Calu3 (cell line): ENCODE measurements around the gene SCG3. TPM values are rescaled to one million over a fixed set of nuclear protein-coding genes. Genes with fewer than 3 reads are reported as not detected.

Source experiments
- BruUV-seq: library from RNA; stranded (reverse); fragments of 400-500 nt; replicated peaks from 2 replicates; lab custom pipeline; 2021; lab: Mats Ljungman, UMichigan
- CTCF ChIA-PET: fragments of 300-600 bp; sonication (Branson Sonifier 250); formaldehyde crosslinking; loops from one replicate; lab custom pipeline; 2022; ENCODE audit warnings: antibody characterized with exemption; lab: Charles Lee
- DNase-seq: peaks from one replicate; pipeline ENCODE4 v3.0.0; 2022
- H3K27ac Mint-ChIP-seq: one replicate; pipeline ENCODE4 v1.8.0; 2022; ENCODE audit warnings: mixed read lengths; ENCODE audit not compliant: unreplicated experiment
- H3K27me3 Mint-ChIP-seq: one replicate; pipeline ENCODE4 v1.8.0; 2022; ENCODE audit warnings: mixed read lengths; ENCODE audit not compliant: unreplicated experiment
- H3K36me3 Mint-ChIP-seq: one replicate; pipeline ENCODE4 v1.8.0; 2022; ENCODE audit warnings: mild to moderate bottlenecking, moderate library complexity, mixed read lengths; ENCODE audit not compliant: insufficient read depth, unreplicated experiment
- H3K4me1 Mint-ChIP-seq: one replicate; pipeline ENCODE4 v1.8.0; 2022; ENCODE audit warnings: mild to moderate bottlenecking, low read depth, mixed read lengths; ENCODE audit not compliant: unreplicated experiment
- H3K4me3 Mint-ChIP-seq: one replicate; pipeline ENCODE4 v1.8.0; 2022; ENCODE audit warnings: mild to moderate bottlenecking, low read depth, moderate library complexity, mixed read lengths; ENCODE audit not compliant: unreplicated experiment
- H3K9me3 Mint-ChIP-seq: one replicate; pipeline ENCODE4 v1.8.0; 2022; ENCODE audit warnings: low read depth, mixed read lengths; ENCODE audit not compliant: unreplicated experiment
- intact Hi-C: fragments of 100-400 bp; cut with micrococcal nuclease; formaldehyde crosslinking; loops from one replicate; pipeline ENCODE4 v1.10.0; 2022; ENCODE audit not compliant: unreplicated experiment
- total RNA-seq: library from RNA; stranded (reverse); gene quantifications from 2 replicates; pipeline ENCODE4 v1.2.3, GENCODE V29; 2022
- TF ChIP-seq, protein P1 (sequence below): fragments of 200-600 bp; IDR thresholded peaks from one replicate; pipeline ENCODE4 v1.8.0; 2022; ENCODE audit warnings: antibody characterized with exemption; ENCODE audit not compliant: unreplicated experiment

SCG3 gene
- total RNA-seq, 1 experiment from 2014 or later = not detected

DNA sequence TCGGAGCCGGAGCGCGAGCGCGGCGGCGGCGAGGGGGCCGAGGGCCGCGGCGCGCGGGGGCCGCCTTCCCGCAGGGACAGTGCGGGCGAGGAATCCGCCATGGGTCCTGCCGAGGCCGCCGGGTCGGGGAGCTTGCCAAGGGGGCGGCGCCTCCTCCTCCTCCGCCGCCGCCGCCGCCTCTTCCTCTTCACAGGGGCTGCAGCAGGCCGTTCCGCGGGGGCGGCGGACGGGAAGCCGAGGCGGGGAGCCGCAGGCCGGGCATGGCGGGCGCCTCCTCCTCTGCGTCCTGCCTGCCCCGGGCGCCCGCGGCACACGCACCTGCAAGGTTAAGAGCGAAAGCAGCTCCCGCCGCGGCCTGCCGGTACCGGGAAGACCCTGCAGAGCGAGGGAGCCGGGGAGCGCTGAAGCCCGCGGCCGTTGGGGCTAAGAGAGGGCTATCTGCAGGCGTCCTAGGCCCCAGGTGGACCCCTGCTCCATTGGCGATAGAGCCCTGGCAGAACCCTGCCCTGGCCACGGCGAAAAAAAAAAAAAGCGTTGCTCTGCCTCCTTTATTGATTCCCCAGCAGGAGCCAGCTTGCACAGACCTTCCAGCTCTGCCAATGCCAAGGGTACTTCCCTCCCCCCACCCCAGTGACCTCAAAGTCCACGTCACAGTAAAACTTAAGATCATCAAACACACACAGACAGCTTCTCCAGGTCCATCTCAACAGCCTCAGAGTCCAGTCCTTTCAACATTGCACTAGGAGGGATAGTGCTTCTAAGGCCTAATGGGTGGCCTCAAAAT lies 56.4 kb downstream of the SCG3 start, which contains the start of gene LYSMD2:
Gene LYSMD2, minus strand, starts transcription at position 134 of the 784 bp plus-strand sequence. Its CDS starts 33 bp downstream, at position 101.
- CTCF ChIA-PET = interaction anchor here (0.6 to 2.7 kb wide), 4 partner anchors 39 to 929 kb away, joined by 3 to 16 read pairs (median 4); no protein-coding TSS in a partner anchor
- intact Hi-C loops = no loop called here
- no peaks in the 10 kb centered on the region for H3K27me3 Mint-ChIP-seq
- DNase-seq = peak; percentile 67
- H3K4me3 Mint-ChIP-seq = peak within 1 kb of the TSS; percentile 81
- TF ChIP-seq, protein P1, sequence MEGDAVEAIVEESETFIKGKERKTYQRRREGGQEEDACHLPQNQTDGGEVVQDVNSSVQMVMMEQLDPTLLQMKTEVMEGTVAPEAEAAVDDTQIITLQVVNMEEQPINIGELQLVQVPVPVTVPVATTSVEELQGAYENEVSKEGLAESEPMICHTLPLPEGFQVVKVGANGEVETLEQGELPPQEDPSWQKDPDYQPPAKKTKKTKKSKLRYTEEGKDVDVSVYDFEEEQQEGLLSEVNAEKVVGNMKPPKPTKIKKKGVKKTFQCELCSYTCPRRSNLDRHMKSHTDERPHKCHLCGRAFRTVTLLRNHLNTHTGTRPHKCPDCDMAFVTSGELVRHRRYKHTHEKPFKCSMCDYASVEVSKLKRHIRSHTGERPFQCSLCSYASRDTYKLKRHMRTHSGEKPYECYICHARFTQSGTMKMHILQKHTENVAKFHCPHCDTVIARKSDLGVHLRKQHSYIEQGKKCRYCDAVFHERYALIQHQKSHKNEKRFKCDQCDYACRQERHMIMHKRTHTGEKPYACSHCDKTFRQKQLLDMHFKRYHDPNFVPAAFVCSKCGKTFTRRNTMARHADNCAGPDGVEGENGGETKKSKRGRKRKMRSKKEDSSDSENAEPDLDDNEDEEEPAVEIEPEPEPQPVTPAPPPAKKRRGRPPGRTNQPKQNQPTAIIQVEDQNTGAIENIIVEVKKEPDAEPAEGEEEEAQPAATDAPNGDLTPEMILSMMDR = no peak
- H3K4me1 Mint-ChIP-seq = peaks cover 24% of the 10 kb centered on the region
- H3K36me3 Mint-ChIP-seq = peaks cover 23% of the 10 kb centered on the region
- BruUV-seq = no TSS peak
- H3K27ac Mint-ChIP-seq = peak within 1 kb of the TSS; percentile 3
- no peaks in the 10 kb centered on the region for H3K9me3 Mint-ChIP-seq

DNA sequence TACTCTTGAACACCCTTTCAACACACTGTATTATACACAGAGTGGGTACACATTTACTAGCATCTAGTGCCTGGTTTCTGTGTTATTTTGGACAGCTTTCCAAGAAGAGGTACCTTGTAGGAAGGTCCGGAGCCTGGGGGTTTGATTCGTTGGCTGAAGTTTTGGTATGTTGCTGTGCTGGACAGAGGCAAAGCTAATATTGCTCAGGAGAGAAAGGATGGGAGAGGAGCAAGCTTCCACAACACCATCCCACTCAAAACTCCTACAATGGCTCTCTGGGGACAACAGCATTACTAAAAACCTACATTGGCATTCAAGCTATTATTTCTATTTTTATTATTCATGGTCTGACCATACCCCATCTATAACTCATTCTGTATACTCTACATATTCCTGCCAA lies 57.2 kb downstream of the SCG3 start:
- CTCF ChIA-PET = no interaction called here
- Mint-ChIP-seq H3K36me3 (peaks cover 23% of the 10 kb centered on the region), H3K27me3 (no peaks in the 10 kb centered on the region)

GRCh38 chr15:51739061-51739712 lies 57.9 kb downstream of the SCG3 start:
- no peak overlapping the region for H3K4me3 Mint-ChIP-seq
- TF ChIP-seq, protein P1 = no peak
- no TSS peak for BruUV-seq
- H3K27me3 Mint-ChIP-seq = no peaks in the 10 kb centered on the region
- no peak overlapping the region for H3K27ac Mint-ChIP-seq
- H3K9me3 Mint-ChIP-seq = no peaks in the 10 kb centered on the region
- peaks cover 23% of the 10 kb centered on the region for H3K36me3 Mint-ChIP-seq
- CTCF ChIA-PET = no interaction called here
- peaks cover 20% of the 10 kb centered on the region for H3K4me1 Mint-ChIP-seq
- no peak for DNase-seq
- intact Hi-C loops = no loop called here

More for the DNA sequence above, 57.2 kb downstream of the SCG3 start:
- intact Hi-C loops = no loop called here
- no TSS peak for BruUV-seq
- TF ChIP-seq, protein P1 = no peak
- H3K4me1 Mint-ChIP-seq = peaks cover 20% of the 10 kb centered on the region
- H3K27ac Mint-ChIP-seq = peak overlapping the region; percentile 3
- H3K4me3 Mint-ChIP-seq = peak overlapping the region; percentile 81
- no peaks in the 10 kb centered on the region for H3K9me3 Mint-ChIP-seq
- no peak for DNase-seq

DNA sequence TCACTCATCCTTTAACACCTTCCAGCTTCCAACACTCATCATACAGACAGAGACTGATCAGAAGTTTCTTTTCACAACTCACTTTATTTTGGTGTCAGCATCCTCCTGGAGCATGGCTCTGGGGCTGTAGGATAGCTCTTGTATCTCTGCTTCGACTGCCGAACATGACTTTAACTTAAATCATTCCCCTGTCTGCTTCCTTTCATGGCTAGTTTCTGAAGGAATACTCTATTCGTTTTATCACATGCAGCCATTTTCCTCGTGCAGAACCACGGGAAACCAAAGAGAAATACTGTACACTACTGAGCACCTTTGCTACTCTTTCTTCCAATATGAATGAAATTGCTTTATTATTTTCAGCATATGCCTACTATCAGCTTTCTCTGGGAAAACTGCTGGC lies 68.0 kb downstream of the SCG3 start:
- Mint-ChIP-seq H3K36me3 (no peaks in the 10 kb centered on the region), H3K4me3 (no peak overlapping the region), H3K9me3 (no peaks in the 10 kb centered on the region), H3K27ac (no peak overlapping the region), H3K4me1 (peaks cover 8% of the 10 kb centered on the region), H3K27me3 (peaks cover 82% of the 10 kb centered on the region)
- DNase-seq = no peak
- intact Hi-C loops = no loop called here
- TF ChIP-seq, protein P1 = no peak
- BruUV-seq = no TSS peak
- CTCF ChIA-PET = no interaction called here
